OCI-LY1 (cell line): Measurements from ENCODE around the gene PPP1CC.

Source experiments
- CTCF ChIP-seq: fragments of 200-600 bp; sonication (generic), shearing (Covaris generic); IDR thresholded peaks from 2 replicates; pipeline ENCODE4 v1.5.1; 2017; ENCODE audit warnings: mild to moderate bottlenecking, antibody characterized with exemption, low read length, moderate library complexity, mixed read lengths
- EZH2 ChIP-seq: fragments of 200-600 bp; sonication (generic), shearing (Covaris generic); IDR thresholded peaks from 2 replicates; pipeline ENCODE4 v1.8.0; 2017; ENCODE audit warnings: borderline replicate concordance, mixed run types, mild to moderate bottlenecking, antibody characterized with exemption, low read length, moderate library complexity, mixed read lengths

DNA sequence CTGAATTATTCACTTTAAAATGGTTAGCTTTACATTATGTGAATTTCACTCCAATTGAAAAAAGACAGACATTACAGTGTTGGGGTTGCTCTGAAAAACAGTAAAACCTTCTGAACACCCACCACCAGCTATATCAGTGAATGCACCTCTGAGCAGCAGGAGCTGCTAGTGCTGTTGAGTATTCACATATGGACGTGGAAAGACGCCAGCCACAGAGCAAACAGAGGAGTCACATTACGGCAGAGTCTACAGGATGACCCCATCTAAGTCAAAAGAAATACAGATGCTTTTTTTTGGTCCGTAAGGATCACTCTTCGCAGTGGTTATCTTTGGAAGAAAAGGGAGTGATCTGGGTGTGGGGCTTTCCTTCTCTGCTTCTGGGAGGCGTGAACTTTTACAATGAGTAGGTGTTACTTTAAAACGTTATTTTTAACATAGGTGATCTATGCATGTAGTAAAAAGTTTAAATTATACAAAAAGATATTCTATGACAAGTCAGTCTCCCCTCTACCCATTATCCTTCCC, 58.3 kb downstream of the PPP1CC start:
- TF ChIP-seq CTCF = no peak
- TF ChIP-seq EZH2 = no peak
